CD14-positive monocyte (primary cell): Measurements from ENCODE around the gene ASB9. TPM values are rescaled to one million over a fixed set of nuclear protein-coding genes. Genes with fewer than 3 reads are reported as not detected.

Experiments
- DNase-seq, 3 donors: peaks; one replicate each; pipeline ENCODE4 v3.0.0-alpha.2; 2011 to 2022
- H2AFZ ChIP-seq: 2 replicates; pipeline ENCODE4 v1.6.0; 2012; ENCODE audit warnings: mild to moderate bottlenecking, low read depth, low read length, inconsistent platforms; ENCODE audit not compliant: insufficient read depth, poor library complexity, severe bottlenecking
- H3K27ac ChIP-seq, 2 donors: 1 replicate in 1 of 2; 2 replicates in 1 of 2; pipeline ENCODE4 v1.5.1; 2012 to 2013; ENCODE audit warnings: low read length in 2 of 2, control low read depth in 1 of 2, inconsistent platforms in 1 of 2, low read depth in 1 of 2, mild to moderate bottlenecking in 1 of 2
- H3K27me3 ChIP-seq, 2 donors: one replicate each; pipeline versions ENCODE4 v1.6.0 to v1.6.1; 2011 to 2013; ENCODE audit warnings: low read length in 2 of 2; ENCODE audit not compliant: control insufficient read depth in 2 of 2, insufficient read depth in 2 of 2
- H3K36me3 ChIP-seq, 2 donors: replicated peaks in 1 of 2; 1 replicate in 1 of 2; 2 replicates in 1 of 2; pipeline versions ENCODE4 v1.5.1 to v1.6.1; 2012 to 2013; ENCODE audit warnings: low read length in 2 of 2, control low read depth in 1 of 2, inconsistent platforms in 1 of 2, mild to moderate bottlenecking in 1 of 2; ENCODE audit not compliant: insufficient read depth in 2 of 2, control insufficient read depth in 1 of 2
- H3K4me1 ChIP-seq, 2 donors: 1 replicate in 1 of 2; 2 replicates in 1 of 2; pipeline versions ENCODE4 v1.5.1 to v1.6.1; 2012 to 2013; ENCODE audit warnings: low read length in 2 of 2, control low read depth in 1 of 2, inconsistent platforms in 1 of 2, mild to moderate bottlenecking in 1 of 2, moderate library complexity in 1 of 2; ENCODE audit not compliant: insufficient read depth in 2 of 2, control insufficient read depth in 1 of 2
- H3K4me2 ChIP-seq: replicated peaks from 2 replicates; pipeline ENCODE3; 2012; ENCODE audit warnings: low read length, moderate library complexity, mild to moderate bottlenecking; ENCODE audit not compliant: poor library complexity, severe bottlenecking; ENCODE audit errors: extremely low read depth
- H3K4me3 ChIP-seq, 3 experiments: fragments of 200-600 bp in 1 of 3; sonication (generic) in 1 of 3; replicated peaks in 1 of 3; 1 replicate in 2 of 3; 2 replicates in 1 of 3; pipeline ENCODE4 v1.5.1; 2011 to 2013; ENCODE audit warnings: low read length in 3 of 3, mild to moderate bottlenecking in 3 of 3, control low read depth in 2 of 3, low read depth in 2 of 3, inconsistent platforms in 1 of 3, moderate library complexity in 1 of 3
- H3K79me2 ChIP-seq: 2 replicates; pipeline ENCODE4 v1.6.0; 2012; ENCODE audit warnings: mild to moderate bottlenecking, control low read depth, inconsistent platforms, low read length, moderate library complexity; ENCODE audit not compliant: insufficient read depth
- H3K9ac ChIP-seq: 2 replicates; pipeline ENCODE4 v1.6.0; 2017; ENCODE audit warnings: low read length, mild to moderate bottlenecking; ENCODE audit not compliant: insufficient read depth, poor library complexity, severe bottlenecking
- H3K9me3 ChIP-seq, 2 donors: replicated peaks in 1 of 2; 1 replicate in 1 of 2; 2 replicates in 1 of 2; pipeline versions ENCODE4 v1.5.1 to v1.6.1; 2012 to 2013; ENCODE audit warnings: low read length in 2 of 2, control low read depth in 1 of 2; ENCODE audit not compliant: control insufficient read depth in 1 of 2, insufficient read depth in 1 of 2
- H4K20me1 ChIP-seq: 2 replicates; pipeline ENCODE4 v1.6.0; 2012; ENCODE audit warnings: mild to moderate bottlenecking, low read length, control low read depth, moderate library complexity; ENCODE audit not compliant: insufficient read depth
- H3K27ac Mint-ChIP-seq, 7 donors: one replicate each; pipeline ENCODE4 v1.8.0; 2020; ENCODE audit warnings: mild to moderate bottlenecking in 7 of 7, mixed read lengths in 7 of 7, moderate library complexity in 6 of 7, inconsistent platforms in 2 of 7
- H3K27me3 Mint-ChIP-seq, 3 donors: one replicate each; pipeline ENCODE4 v1.8.0; 2021 to 2022; ENCODE audit warnings: low read depth in 3 of 3, mild to moderate bottlenecking in 3 of 3, mixed read lengths in 3 of 3, moderate library complexity in 3 of 3, inconsistent platforms in 1 of 3
- H3K36me3 Mint-ChIP-seq, 2 donors: one replicate each; pipeline ENCODE4 v1.8.0; 2020; ENCODE audit warnings: mixed read lengths in 2 of 2, inconsistent platforms in 1 of 2, mild to moderate bottlenecking in 1 of 2
- H3K4me1 Mint-ChIP-seq: one replicate; pipeline ENCODE4 v1.8.0; 2020; ENCODE audit warnings: mild to moderate bottlenecking, mixed read lengths
- H3K4me3 Mint-ChIP-seq, 2 donors: one replicate each; pipeline ENCODE4 v1.8.0; 2020; ENCODE audit warnings: mild to moderate bottlenecking in 2 of 2, mixed read lengths in 2 of 2, moderate library complexity in 1 of 2
- H3K9me3 Mint-ChIP-seq, 7 donors: one replicate each; pipeline ENCODE4 v1.8.0; 2020 to 2022; ENCODE audit warnings: mixed read lengths in 7 of 7, mild to moderate bottlenecking in 6 of 7, moderate library complexity in 6 of 7, inconsistent platforms in 2 of 7
- WGBS: methylation state at CpG from one replicate; pipeline ENCODE4 v1.1.5; 2013; ENCODE audit warnings: missing lambda C conversion rate; ENCODE audit not compliant: insufficient coverage; 5-methylcytosine and 5-hydroxymethylcytosine counted together
- intact Hi-C, 2 donors: fragments of 100-400 bp; cut with micrococcal nuclease; formaldehyde crosslinking; loops; one replicate each; pipeline versions ENCODE4 v1.15.0 to v1.15.1; 2023
- polyA plus RNA-seq, 3 donors: library from polyadenylated mRNA; depleted of rRNA in 1 of 3; unstranded in 2 of 3; stranded (reverse) in 1 of 3; fragments of 300-500 nt in 2 of 3; fragments of >200 nt in 1 of 3; fragmentation: Illumina TruSeq in 2 of 3; gene quantifications; 1 replicate in 2 of 3; 2 replicates in 1 of 3; pipeline ENCODE4 v1.2.3, GENCODE V29; 2012 to 2021
- TF ChIP-seq, protein P1 (sequence below): fragments of 200-600 bp; IDR thresholded peaks from one replicate; pipeline ENCODE4 v1.8.0; 2022; ENCODE audit warnings: antibody characterized with exemption, mild to moderate bottlenecking

The ASB9 gene
- polyA plus RNA-seq, 3 donors, result 0.24 to 1.4 (median 0.63) TPM

DNA sequence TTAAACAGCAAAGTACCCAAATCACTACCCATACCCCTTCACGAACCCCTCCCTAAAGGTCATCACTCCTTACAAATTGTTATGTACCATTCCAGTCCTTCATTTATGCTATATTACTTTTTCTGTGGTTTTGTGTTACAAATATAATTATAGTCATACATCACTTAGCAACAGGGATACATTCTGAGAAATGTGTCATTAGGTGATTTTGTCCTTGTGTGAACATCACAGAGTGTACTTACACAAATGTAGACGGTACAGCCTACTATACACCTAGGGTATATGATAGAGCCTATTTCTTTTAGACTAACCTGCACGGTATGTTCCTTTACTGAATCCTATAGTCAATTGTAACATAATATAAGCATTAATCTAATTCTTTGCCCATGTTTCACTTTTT, 61.9 kb downstream of the ASB9 start:
- Histone ChIP-seq H4K20me1 (no peaks in the 10 kb centered on the region), H3K4me1 (no peaks in the 10 kb centered on the region), H3K4me2 (no peak overlapping the region), H3K79me2 (no peaks in the 10 kb centered on the region), H3K9me3 (no peaks in the 10 kb centered on the region), H3K27me3 (peaks cover 0 to 8% of the 10 kb centered on the region in 2 donors), H3K9ac (no peak overlapping the region), H3K27ac (no peak overlapping the region), H3K4me3 (no peak overlapping the region), H3K36me3 (no peaks in the 10 kb centered on the region), H2AFZ (no peak overlapping the region)
- intact Hi-C loops, result no loop called here
- no peaks in the 10 kb centered on the region for H3K4me1 Mint-ChIP-seq
- TF ChIP-seq, protein P1, sequence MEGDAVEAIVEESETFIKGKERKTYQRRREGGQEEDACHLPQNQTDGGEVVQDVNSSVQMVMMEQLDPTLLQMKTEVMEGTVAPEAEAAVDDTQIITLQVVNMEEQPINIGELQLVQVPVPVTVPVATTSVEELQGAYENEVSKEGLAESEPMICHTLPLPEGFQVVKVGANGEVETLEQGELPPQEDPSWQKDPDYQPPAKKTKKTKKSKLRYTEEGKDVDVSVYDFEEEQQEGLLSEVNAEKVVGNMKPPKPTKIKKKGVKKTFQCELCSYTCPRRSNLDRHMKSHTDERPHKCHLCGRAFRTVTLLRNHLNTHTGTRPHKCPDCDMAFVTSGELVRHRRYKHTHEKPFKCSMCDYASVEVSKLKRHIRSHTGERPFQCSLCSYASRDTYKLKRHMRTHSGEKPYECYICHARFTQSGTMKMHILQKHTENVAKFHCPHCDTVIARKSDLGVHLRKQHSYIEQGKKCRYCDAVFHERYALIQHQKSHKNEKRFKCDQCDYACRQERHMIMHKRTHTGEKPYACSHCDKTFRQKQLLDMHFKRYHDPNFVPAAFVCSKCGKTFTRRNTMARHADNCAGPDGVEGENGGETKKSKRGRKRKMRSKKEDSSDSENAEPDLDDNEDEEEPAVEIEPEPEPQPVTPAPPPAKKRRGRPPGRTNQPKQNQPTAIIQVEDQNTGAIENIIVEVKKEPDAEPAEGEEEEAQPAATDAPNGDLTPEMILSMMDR, result no peak
- H3K36me3 Mint-ChIP-seq, result no peaks in the 10 kb centered on the region
- no peak for DNase-seq
- H3K4me3 Mint-ChIP-seq, result no peak overlapping the region
- H3K9me3 Mint-ChIP-seq, result peaks cover 0 to 3% (median 0%) of the 10 kb centered on the region in 7 donors
- WGBS, result no CpG with 5 or more reads among the region's 3 CpGs
- H3K27me3 Mint-ChIP-seq, result peaks cover 0 to 8% (median 2%) of the 10 kb centered on the region in 3 donors
- H3K27ac Mint-ChIP-seq, result no peak overlapping the region

GRCh38 chrX:15207384-15207783, 62.5 kb downstream of the ASB9 start:
- no peak overlapping the region for H3K27ac Mint-ChIP-seq
- H3K4me3 Mint-ChIP-seq, result no peak overlapping the region
- Histone ChIP-seq H3K9me3 (no peaks in the 10 kb centered on the region), H4K20me1 (no peaks in the 10 kb centered on the region), H3K4me3 (no peak overlapping the region), H2AFZ (no peak overlapping the region), H3K27me3 (peaks cover 0 to 5% of the 10 kb centered on the region in 2 donors), H3K9ac (no peak overlapping the region), H3K4me2 (no peak overlapping the region), H3K4me1 (no peaks in the 10 kb centered on the region), H3K27ac (no peak overlapping the region), H3K79me2 (no peaks in the 10 kb centered on the region), H3K36me3 (no peaks in the 10 kb centered on the region)
- peaks cover 0 to 8% (median 3%) of the 10 kb centered on the region in 3 donors for H3K27me3 Mint-ChIP-seq
- DNase-seq, result no peak
- TF ChIP-seq, protein P1, result no peak
- no peaks in the 10 kb centered on the region for H3K4me1 Mint-ChIP-seq
- no peaks in the 10 kb centered on the region for H3K36me3 Mint-ChIP-seq
- no CpG with 5 or more reads among the region's 1 CpG for WGBS
- peaks cover 0 to 3% (median 0%) of the 10 kb centered on the region in 7 donors for H3K9me3 Mint-ChIP-seq
- intact Hi-C loops, result no loop called here
